B cell (primary cell): ENCODE data around the gene POC5. TPM values are rescaled to one million over a fixed set of nuclear protein-coding genes. Genes with fewer than 3 reads are reported as not detected.

Experiments used
- ATAC-seq: fragments of 200-7000 bp; cut with Tn5 transposase; one replicate; pipeline ENCODE4 v1.10.0; 2021; ENCODE audit warnings: low read depth, mild to moderate bottlenecking, moderate number of reproducible peaks, moderate library complexity
- CTCF ChIA-PET: fragments of 350-600 bp; sonication (Branson Sonifier 250); formaldehyde crosslinking; loops from one replicate; lab custom pipeline; 2021; ENCODE audit warnings: antibody characterized with exemption, inconsistent platforms; lab: Charles Lee
- POLR2A ChIA-PET: fragments of 350-600 bp; sonication (Branson Sonifier 250); formaldehyde crosslinking; loops from one replicate; lab custom pipeline; 2021; ENCODE audit warnings: antibody characterized with exemption; lab: Charles Lee
- DNase-seq: peaks from one replicate; pipeline ENCODE4 v3.0.0; 2013
- H2AFZ ChIP-seq: 2 replicates; pipeline ENCODE4 v1.6.1; 2012; ENCODE audit warnings: mild to moderate bottlenecking, low read depth, low read length; ENCODE audit not compliant: insufficient read depth, poor library complexity, severe bottlenecking
- H3K27ac ChIP-seq, 2 donors: 1 replicate in 1 of 2; 2 replicates in 1 of 2; pipeline ENCODE4 v1.5.1; 2012 to 2013; ENCODE audit warnings: low read length in 2 of 2, mild to moderate bottlenecking in 2 of 2, moderate library complexity in 1 of 2
- H3K27me3 ChIP-seq, 4 experiments: fragments of 200-600 bp in 1 of 4; sonication (generic) in 1 of 4; replicated peaks in 1 of 4; 1 replicate in 2 of 4; 2 replicates in 2 of 4; pipeline versions ENCODE4 v1.6.1 to v1.7.0; 2013 to 2016; ENCODE audit warnings: low read length in 3 of 4, mild to moderate bottlenecking in 2 of 4, mixed read lengths in 1 of 4, moderate library complexity in 1 of 4; ENCODE audit not compliant: insufficient read depth in 4 of 4, control insufficient read depth in 3 of 4; ENCODE audit errors: control extremely low read depth in 1 of 4
- H3K36me3 ChIP-seq, 2 experiments: replicated peaks in 1 of 2; 1 replicate in 1 of 2; 2 replicates in 1 of 2; pipeline versions ENCODE4 v1.6.1 to v1.7.1; 2013; ENCODE audit warnings: low read length in 1 of 2; ENCODE audit not compliant: insufficient read depth in 2 of 2, control insufficient read depth in 1 of 2; ENCODE audit errors: control extremely low read depth in 1 of 2, extremely low read depth in 1 of 2
- H3K4me1 ChIP-seq, 2 donors: fragments of 200-600 bp in 1 of 2; sonication (generic) in 1 of 2; 1 replicate in 1 of 2; 2 replicates in 1 of 2; pipeline versions ENCODE4 v1.5.1 to v1.6.1; 2013 to 2017; ENCODE audit warnings: low read length in 2 of 2; ENCODE audit not compliant: control insufficient read depth in 2 of 2, insufficient read depth in 2 of 2
- H3K4me2 ChIP-seq: replicated peaks from 2 replicates; pipeline ENCODE3; 2012; ENCODE audit warnings: mild to moderate bottlenecking, low read depth, low read length; ENCODE audit not compliant: poor library complexity, severe bottlenecking
- H3K4me3 ChIP-seq, 5 experiments: fragments of 200-600 bp in 1 of 5; sonication (generic) in 1 of 5; 1 replicate in 3 of 5; 2 replicates in 2 of 5; pipeline versions ENCODE4 v1.5.1 to v1.7.0; 2011 to 2016; ENCODE audit warnings: low read length in 4 of 5, mild to moderate bottlenecking in 4 of 5, low read depth in 2 of 5, control low read depth in 1 of 5, moderate library complexity in 1 of 5; ENCODE audit not compliant: insufficient read depth in 1 of 5; ENCODE audit errors: control extremely low read depth in 1 of 5, extremely low read depth in 1 of 5
- H3K79me2 ChIP-seq: fragments of 200-600 bp; sonication (generic); one replicate; pipeline ENCODE4 v1.6.0; 2016; ENCODE audit warnings: low read length; ENCODE audit not compliant: control insufficient read depth, insufficient read depth
- H3K9ac ChIP-seq: fragments of 200-600 bp; sonication (generic); 2 replicates; pipeline ENCODE4 v1.6.1; 2017; ENCODE audit warnings: mild to moderate bottlenecking, low read length, moderate library complexity
- H3K9me3 ChIP-seq, 3 donors: one replicate each; pipeline versions ENCODE4 v1.6.1 to v1.7.1; 2013; ENCODE audit warnings: low read length in 2 of 3; ENCODE audit not compliant: control insufficient read depth in 2 of 3, insufficient read depth in 1 of 3; ENCODE audit errors: control extremely low read depth in 1 of 3
- H4K20me1 ChIP-seq: 2 replicates; pipeline ENCODE4 v1.6.0; 2012; ENCODE audit warnings: mild to moderate bottlenecking, low read length; ENCODE audit not compliant: insufficient read depth, control insufficient read depth, poor library complexity, severe bottlenecking
- H3K27ac Mint-ChIP-seq: one replicate; pipeline ENCODE4 v1.8.0; 2021; ENCODE audit warnings: mixed read lengths
- H3K27me3 Mint-ChIP-seq: one replicate; pipeline ENCODE4 v1.8.0; 2021; ENCODE audit warnings: mixed read lengths
- H3K4me1 Mint-ChIP-seq: one replicate; pipeline ENCODE4 v1.8.0; 2021; ENCODE audit warnings: mixed read lengths
- H3K4me3 Mint-ChIP-seq: one replicate; pipeline ENCODE4 v1.8.0; 2021; ENCODE audit warnings: mixed read lengths
- H3K9me3 Mint-ChIP-seq: one replicate; pipeline ENCODE4 v1.8.0; 2022; ENCODE audit warnings: mixed read lengths; ENCODE audit not compliant: insufficient read depth
- EZH2 ChIP-seq: IDR thresholded peaks from 2 replicates; pipeline ENCODE4 v1.6.1; 2012; ENCODE audit warnings: borderline replicate concordance, low read depth, mild to moderate bottlenecking, moderate library complexity, low read length; ENCODE audit not compliant: insufficient read depth, poor library complexity, severe bottlenecking
- WGBS: methylation state at CpG from one replicate; pipeline ENCODE4 v1.1.5; 2013; ENCODE audit warnings: missing lambda C conversion rate; ENCODE audit not compliant: insufficient coverage; 5-methylcytosine and 5-hydroxymethylcytosine counted together
- intact Hi-C: fragments of 100-400 bp; cut with micrococcal nuclease; formaldehyde crosslinking; loops from one replicate; pipeline ENCODE4 v1.10.0; 2022
- polyA plus RNA-seq: library from polyadenylated mRNA; depleted of rRNA; stranded (reverse); fragments of >200 nt; gene quantifications from 2 replicates; pipeline ENCODE4 v1.2.3, GENCODE V29; 2012
- total RNA-seq, 2 donors: library from RNA; stranded (reverse); fragments of 120-200 nt in 1 of 2; gene quantifications; 1 replicate in 1 of 2; 2 replicates in 1 of 2; pipeline versions ENCODE4 v1.2.3 to v1.2.4, GENCODE V29; 2013 to 2022
- TF ChIP-seq, protein P1 (sequence below): fragments of 200-600 bp; IDR thresholded peaks from one replicate; pipeline ENCODE4 v1.8.0; 2022; ENCODE audit warnings: antibody characterized with exemption, mild to moderate bottlenecking

Gene POC5
- total and polyA plus RNA-seq, 2 donors (not counting 1 experiment from before 2014, with no cell fraction given) = 22.7 to 25.4 TPM

GRCh38 chr5:75630875-75631274, 86.4 kb downstream of the POC5 start:
- WGBS = 100% methylated on average over 1 of the region's 2 CpGs
- H3K79me2 ChIP-seq = no peaks in the 10 kb centered on the region
- H3K36me3 ChIP-seq = no peaks in the 10 kb centered on the region
- TF ChIP-seq, protein P1, sequence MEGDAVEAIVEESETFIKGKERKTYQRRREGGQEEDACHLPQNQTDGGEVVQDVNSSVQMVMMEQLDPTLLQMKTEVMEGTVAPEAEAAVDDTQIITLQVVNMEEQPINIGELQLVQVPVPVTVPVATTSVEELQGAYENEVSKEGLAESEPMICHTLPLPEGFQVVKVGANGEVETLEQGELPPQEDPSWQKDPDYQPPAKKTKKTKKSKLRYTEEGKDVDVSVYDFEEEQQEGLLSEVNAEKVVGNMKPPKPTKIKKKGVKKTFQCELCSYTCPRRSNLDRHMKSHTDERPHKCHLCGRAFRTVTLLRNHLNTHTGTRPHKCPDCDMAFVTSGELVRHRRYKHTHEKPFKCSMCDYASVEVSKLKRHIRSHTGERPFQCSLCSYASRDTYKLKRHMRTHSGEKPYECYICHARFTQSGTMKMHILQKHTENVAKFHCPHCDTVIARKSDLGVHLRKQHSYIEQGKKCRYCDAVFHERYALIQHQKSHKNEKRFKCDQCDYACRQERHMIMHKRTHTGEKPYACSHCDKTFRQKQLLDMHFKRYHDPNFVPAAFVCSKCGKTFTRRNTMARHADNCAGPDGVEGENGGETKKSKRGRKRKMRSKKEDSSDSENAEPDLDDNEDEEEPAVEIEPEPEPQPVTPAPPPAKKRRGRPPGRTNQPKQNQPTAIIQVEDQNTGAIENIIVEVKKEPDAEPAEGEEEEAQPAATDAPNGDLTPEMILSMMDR = no peak
- TF ChIP-seq EZH2 = no peak
- no peaks in the 10 kb centered on the region for H3K27me3 Mint-ChIP-seq
- CTCF ChIA-PET = no interaction called here
- no peak overlapping the region for H2AFZ ChIP-seq
- H3K4me1 ChIP-seq = no peaks in the 10 kb centered on the region
- DNase-seq = no peak
- POLR2A ChIA-PET = no interaction called here
- intact Hi-C loops = no loop called here
- H3K27ac ChIP-seq = no peak overlapping the region
- H4K20me1 ChIP-seq = no peaks in the 10 kb centered on the region
- no peak overlapping the region for H3K27ac Mint-ChIP-seq
- H3K9me3 ChIP-seq = no peaks in the 10 kb centered on the region
- H3K4me2 ChIP-seq = no peak overlapping the region
- no peaks in the 10 kb centered on the region for H3K27me3 ChIP-seq
- H3K4me1 Mint-ChIP-seq = no peaks in the 10 kb centered on the region
- H3K9me3 Mint-ChIP-seq = no peaks in the 10 kb centered on the region
- H3K4me3 Mint-ChIP-seq = no peak overlapping the region
- H3K4me3 ChIP-seq = no peak overlapping the region
- no peak for ATAC-seq
- H3K9ac ChIP-seq = no peak overlapping the region

DNA sequence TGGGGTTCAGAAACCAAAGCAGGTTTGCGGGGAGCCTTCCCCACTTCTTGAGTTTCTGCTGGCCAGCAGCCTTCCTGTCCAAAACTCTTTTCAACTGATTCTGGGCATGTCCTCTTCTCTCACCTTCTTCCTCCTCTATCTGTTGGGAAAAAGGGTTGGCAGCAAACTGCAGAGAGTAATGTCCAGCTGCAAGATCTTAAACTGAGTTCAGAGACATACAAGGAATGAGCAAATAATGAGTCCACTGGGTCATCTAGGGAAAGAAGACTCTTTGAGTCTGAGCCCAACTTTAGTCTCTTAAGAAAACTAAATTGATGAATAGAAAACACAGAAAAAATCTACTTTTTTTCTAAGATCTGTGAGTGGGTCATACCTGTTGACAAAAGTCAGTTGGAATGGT, 89.4 kb downstream of the POC5 start:
- no peak overlapping the region for H2AFZ ChIP-seq

More for the DNA sequence above, 89.4 kb downstream of the POC5 start:
- Histone ChIP-seq H3K4me2 (no peak overlapping the region), H3K9ac (no peak overlapping the region), H3K27ac (no peak overlapping the region), H3K4me3 (no peak overlapping the region), H3K79me2 (no peaks in the 10 kb centered on the region), H3K4me1 (no peaks in the 10 kb centered on the region), H4K20me1 (no peaks in the 10 kb centered on the region), H3K9me3 (no peaks in the 10 kb centered on the region), H3K27me3 (no peaks in the 10 kb centered on the region), H3K36me3 (no peaks in the 10 kb centered on the region)
- H3K9me3 Mint-ChIP-seq = no peaks in the 10 kb centered on the region
- WGBS = no CpG with 5 or more reads among the region's 1 CpG
- ATAC-seq (no peak), DNase-seq (no peak)
- no peaks in the 10 kb centered on the region for H3K27me3 Mint-ChIP-seq
- TF ChIP-seq EZH2 = no peak
- TF ChIP-seq, protein P1 = no peak
- POLR2A ChIA-PET = no interaction called here
- CTCF ChIA-PET = no interaction called here
- intact Hi-C loops = no loop called here
- H3K4me3 Mint-ChIP-seq = no peak overlapping the region
- no peaks in the 10 kb centered on the region for H3K4me1 Mint-ChIP-seq
- H3K27ac Mint-ChIP-seq = no peak overlapping the region
